Memory B cell (primary cell): ENCODE measurements around the gene SKAP1.

Source experiments
- ATAC-seq: fragments of 150-1000 bp; cut with Tn5 transposase; 2 replicates; pipeline ENCODE4 v1.10.0; 2021; ENCODE audit warnings: low read depth, mild to moderate bottlenecking, moderate library complexity
- DNase-seq, 2 donors: peaks; one replicate each; pipeline ENCODE4 v3.0.0; 2022; ENCODE audit warnings: low spot score in 2 of 2
- H3K27ac Mint-ChIP-seq: one replicate; pipeline ENCODE4 v1.8.0; 2022; ENCODE audit warnings: mild to moderate bottlenecking, moderate library complexity, mixed read lengths
- H3K27me3 Mint-ChIP-seq: one replicate; pipeline ENCODE4 v1.8.0; 2022; ENCODE audit warnings: mixed read lengths
- H3K36me3 Mint-ChIP-seq: one replicate; pipeline ENCODE4 v1.8.0; 2022; ENCODE audit warnings: mild to moderate bottlenecking, mixed read lengths
- H3K4me1 Mint-ChIP-seq: one replicate; pipeline ENCODE4 v1.8.0; 2022; ENCODE audit warnings: mixed read lengths
- H3K4me3 Mint-ChIP-seq: one replicate; pipeline ENCODE4 v1.8.0; 2022; ENCODE audit warnings: mild to moderate bottlenecking, moderate library complexity, mixed read lengths
- H3K9me3 Mint-ChIP-seq: one replicate; pipeline ENCODE4 v1.8.0; 2022; ENCODE audit warnings: mixed read lengths

SKAP1 gene

DNA sequence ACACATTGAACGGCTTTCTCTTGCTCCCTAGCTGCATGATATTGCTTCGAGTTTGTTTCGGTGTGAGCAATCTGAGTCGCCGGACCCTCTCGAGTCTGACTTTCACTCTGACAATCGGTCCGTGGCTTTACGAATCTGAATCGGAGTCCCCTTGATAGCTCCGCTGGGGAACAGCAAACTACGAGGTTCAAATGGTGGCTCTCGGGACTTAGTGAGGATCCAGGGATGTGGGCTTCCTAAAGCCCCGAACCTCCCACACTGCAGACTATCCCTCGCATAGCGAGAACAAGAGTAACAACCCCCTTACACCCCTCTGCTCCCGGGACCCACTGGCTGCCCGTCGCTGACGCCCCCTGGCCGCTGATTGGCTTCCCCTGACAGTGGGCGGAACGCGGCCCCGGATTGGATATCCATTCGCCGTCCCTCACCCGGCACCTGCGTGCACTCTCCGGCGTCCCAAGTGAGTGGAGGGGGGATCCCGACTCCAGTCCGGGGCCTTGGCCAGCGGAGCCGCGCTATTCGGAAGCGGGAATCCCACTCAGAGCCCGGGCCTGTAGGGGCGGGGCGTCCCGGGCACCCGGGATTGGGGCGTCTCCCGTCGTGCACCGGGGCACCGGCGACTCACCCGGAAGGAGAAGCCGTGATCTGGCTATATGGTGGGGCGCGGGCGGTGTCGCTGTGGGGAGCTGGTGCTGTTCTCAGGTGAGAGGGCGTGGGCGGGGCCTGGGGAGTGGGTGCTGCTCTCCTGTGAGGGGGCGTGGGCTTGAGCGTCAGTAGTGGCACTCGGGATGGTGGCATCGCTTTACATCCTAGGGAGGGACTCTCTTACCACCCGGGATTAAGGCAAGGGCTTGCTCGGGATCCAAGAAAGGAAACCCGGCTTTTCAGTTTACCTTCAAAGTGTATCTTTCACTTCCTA lies 322.6 kb downstream of the SKAP1 start, which contains the start of gene SNX11:
TSS of gene SNX11 (plus strand) at position 630 of the 919 bp plus-strand sequence. CDS start 4,278 bp downstream, outside the sequence.
- Mint-ChIP-seq H3K27ac (peak within 1 kb of the TSS; percentile 96), H3K4me1 (peaks cover 33% of the 10 kb centered on the region), H3K9me3 (no peaks in the 10 kb centered on the region), H3K36me3 (peaks cover 3% of the 10 kb centered on the region), H3K27me3 (no peaks in the 10 kb centered on the region), H3K4me3 (peak within 1 kb of the TSS; percentile 95)
- ATAC-seq (peak; percentile 75), DNase-seq (peak; percentile 89 to 93)

DNA sequence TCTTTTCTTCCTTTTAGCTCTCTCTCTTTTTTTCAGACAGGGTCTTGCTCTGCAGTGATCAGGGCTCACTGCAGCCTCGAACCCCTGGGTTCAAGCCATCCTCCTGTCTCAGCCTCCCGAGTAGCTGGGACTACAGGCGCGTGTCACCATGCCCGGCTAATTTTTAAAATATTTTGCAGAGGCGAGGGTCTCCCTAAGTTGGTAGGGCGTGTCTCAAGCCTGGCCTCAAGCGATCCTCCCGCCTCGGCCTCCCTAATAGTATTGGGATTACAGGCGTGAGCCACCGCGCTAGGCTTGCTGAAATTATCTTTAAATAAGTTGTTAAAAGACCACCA lies 323.2 kb downstream of the SKAP1 start:
- peak overlapping the region; percentile 96 for H3K27ac Mint-ChIP-seq
- H3K36me3 Mint-ChIP-seq = no peaks in the 10 kb centered on the region
- DNase-seq (no peak), ATAC-seq (no peak)
- H3K27me3 Mint-ChIP-seq = no peaks in the 10 kb centered on the region
- no peaks in the 10 kb centered on the region for H3K9me3 Mint-ChIP-seq
- peaks cover 32% of the 10 kb centered on the region for H3K4me1 Mint-ChIP-seq
- peak overlapping the region; percentile 95 for H3K4me3 Mint-ChIP-seq

DNA sequence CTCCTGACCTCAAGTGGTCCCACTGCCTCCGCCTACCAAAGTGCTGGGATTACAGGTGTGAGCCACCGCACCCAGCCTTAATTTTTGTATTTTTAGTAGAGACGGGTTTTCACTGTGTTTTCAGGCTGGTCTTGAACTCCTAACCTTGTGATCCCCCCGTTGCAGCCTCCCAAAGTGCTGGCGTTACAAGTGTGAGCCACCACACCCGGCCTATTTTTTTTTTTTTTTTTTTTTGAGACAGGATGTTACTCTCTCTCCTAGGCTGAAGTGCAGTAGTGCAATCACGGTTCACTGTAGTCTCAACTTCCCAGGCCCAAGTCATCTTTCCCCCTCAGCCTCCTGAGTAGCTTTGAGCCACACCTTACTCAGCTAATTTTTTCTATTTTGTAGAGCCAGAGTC lies 325.6 kb downstream of the SKAP1 start:
- DNase-seq (no peak), ATAC-seq (no peak)
- no peak overlapping the region for H3K27ac Mint-ChIP-seq
- no peaks in the 10 kb centered on the region for H3K9me3 Mint-ChIP-seq
- H3K36me3 Mint-ChIP-seq = peaks cover 2% of the 10 kb centered on the region
- no peak overlapping the region for H3K4me3 Mint-ChIP-seq
- peaks cover 22% of the 10 kb centered on the region for H3K4me1 Mint-ChIP-seq
- H3K27me3 Mint-ChIP-seq = no peaks in the 10 kb centered on the region

DNA sequence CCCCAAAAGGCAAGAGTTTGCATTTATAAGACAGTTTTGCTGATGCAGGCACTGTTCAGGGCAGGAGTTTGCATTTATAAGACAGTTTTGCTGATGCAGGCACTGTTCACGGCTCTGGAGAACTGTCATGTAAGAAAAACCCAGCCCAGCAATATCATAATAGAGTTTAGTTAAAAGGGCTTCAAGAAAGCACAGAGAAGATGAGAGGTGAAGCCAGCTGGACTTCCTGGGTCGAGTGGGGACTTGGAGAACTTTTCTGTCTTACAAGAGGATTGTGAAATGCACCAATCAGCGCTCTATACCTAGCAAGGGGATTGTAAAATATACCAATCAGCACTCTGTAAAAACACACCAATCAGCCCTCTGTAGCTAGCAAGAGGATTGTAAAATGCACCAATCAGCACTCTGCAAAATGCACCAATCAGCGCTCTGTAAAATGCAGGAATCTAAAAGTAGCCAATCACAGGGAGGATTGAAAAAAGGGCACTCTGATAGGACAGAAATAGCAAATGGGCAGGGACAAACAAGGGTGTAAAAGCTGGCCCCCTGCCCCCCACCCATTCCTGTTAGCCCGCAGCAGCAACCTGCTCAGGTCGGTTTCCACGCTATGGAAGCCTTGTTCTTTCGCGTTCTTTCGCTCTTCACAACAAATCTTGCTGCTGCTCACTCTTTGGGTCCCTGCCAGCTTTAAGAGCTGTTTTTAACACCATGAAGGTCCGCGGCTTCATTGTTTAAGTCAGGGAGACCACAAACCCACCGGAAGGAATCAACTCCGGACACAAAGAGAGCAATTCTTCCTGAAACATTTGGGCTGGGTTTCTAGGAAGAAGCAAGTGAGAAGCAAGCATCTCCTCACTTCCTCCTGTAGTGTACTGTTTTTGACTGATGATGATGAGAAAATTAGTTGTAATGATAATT lies 327.0 kb downstream of the SKAP1 start:
- Mint-ChIP-seq H3K4me1 (peaks cover 17% of the 10 kb centered on the region), H3K4me3 (no peak overlapping the region), H3K9me3 (no peaks in the 10 kb centered on the region), H3K36me3 (peaks cover 2% of the 10 kb centered on the region), H3K27me3 (no peaks in the 10 kb centered on the region), H3K27ac (peak overlapping the region; percentile 82)
- DNase-seq (no peak), ATAC-seq (no peak)

DNA sequence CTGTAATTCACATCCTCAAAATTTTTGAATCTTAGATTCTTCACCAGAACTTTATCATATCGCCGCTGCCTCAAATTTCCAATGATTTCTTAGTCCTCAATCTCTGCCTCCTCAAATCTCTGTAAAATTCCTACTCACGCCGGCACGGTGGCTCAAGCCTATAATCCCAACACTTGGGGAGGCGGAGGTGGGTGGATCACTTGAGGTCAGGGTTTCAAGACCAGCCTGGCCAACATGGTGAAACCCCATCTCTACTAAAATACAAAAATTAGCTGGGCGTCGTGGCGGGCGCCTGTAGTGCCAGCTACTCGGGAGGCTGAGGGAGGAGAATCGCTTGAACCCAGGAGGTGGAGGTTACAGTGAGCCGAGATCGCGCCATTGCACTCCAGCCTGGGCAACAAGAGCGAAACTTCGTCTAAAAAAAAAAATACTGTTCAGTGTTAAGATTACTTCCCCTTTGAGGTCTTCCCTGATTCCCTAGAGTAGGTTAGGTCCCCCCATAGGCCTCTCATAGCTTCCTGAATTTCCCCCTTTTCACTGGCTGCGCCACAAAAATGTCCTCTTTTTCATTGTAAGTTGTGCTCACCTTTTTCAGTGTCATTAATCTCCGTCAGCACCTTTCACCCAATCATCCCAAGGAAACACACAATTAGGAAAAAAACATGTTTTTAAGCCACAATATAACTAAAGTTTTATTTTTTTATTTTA lies 327.8 kb downstream of the SKAP1 start:
- H3K27me3 Mint-ChIP-seq = no peaks in the 10 kb centered on the region
- peaks cover 15% of the 10 kb centered on the region for H3K4me1 Mint-ChIP-seq

DNA sequence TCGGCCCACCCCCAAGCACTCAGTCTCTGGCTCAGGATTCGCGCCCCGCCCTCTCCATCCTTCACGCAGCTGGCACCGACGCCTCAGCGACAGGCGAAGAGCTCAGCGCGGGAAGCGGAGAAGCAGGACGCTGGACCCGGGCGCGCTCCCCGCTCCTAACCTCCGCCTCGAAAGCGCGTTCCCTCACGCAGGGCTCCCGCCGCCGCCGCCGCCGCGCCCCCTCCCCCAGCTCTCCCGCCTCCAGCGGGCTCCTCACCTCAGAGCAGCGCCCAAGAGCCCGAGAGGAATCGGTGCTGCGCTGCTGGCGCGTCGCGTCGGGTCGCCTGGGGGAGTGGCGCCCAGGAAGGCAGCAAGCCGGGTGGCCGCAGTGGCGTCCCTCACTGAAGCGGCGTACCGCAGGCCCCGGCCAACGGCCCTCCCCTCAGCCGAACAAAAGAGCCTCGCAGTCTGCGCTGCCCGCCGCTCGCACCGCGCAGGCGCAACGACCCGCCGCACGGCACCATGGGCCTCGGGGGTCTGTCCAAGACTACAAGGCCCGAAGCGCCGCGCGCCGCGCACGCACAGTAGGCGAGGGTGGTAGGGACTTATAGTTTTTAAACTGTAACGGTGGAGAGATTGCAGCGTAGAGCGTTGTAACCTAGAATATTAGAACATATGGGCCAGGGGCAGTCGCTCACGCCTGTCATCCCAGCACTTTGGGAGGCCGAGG lies 328.8 kb downstream of the SKAP1 start, which contains the start of gene CBX1:
TSS of gene CBX1 (minus strand) at position 467 of the 709 bp plus-strand sequence. CDS start 24,474 bp downstream, outside the sequence.
- H3K36me3 Mint-ChIP-seq = peaks cover 2% of the 10 kb centered on the region
- H3K27ac Mint-ChIP-seq = peak within 1 kb of the TSS; percentile 82
- no peaks in the 10 kb centered on the region for H3K27me3 Mint-ChIP-seq
- peak; percentile 93 for ATAC-seq
- H3K4me3 Mint-ChIP-seq = peak within 1 kb of the TSS; percentile 85
- H3K4me1 Mint-ChIP-seq = peaks cover 13% of the 10 kb centered on the region
- peak; percentile 87 to 88 for DNase-seq
- no peaks in the 10 kb centered on the region for H3K9me3 Mint-ChIP-seq

More for the DNA sequence above, 327.8 kb downstream of the SKAP1 start:
- Mint-ChIP-seq H3K4me3 (peak overlapping the region; percentile 78), H3K36me3 (peaks cover 2% of the 10 kb centered on the region), H3K27ac (peak overlapping the region; percentile 82), H3K9me3 (no peaks in the 10 kb centered on the region)
- DNase-seq (no peak), ATAC-seq (no peak)

DNA sequence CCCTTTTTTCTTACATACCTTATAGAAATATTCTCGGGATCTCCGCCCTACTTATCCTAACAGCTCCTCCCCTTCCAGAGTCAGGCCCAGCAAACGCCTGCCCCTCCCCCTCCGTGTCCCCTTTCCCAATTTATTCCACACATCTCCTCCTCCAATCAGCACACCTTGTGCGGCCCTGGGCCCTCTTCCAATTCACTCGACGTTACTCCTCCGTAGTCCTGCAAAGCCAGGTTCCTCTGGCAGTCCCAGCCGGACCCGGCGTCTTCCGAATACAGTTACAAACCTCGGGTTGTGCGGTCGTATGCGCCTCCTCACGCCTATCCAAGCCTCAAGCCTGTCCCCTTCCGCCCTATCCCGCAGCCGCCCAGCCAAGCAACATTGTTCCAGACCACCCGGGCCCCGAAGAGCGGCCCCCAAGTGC lies 329.4 kb downstream of the SKAP1 start:
- Mint-ChIP-seq H3K36me3 (peaks cover 2% of the 10 kb centered on the region), H3K9me3 (no peaks in the 10 kb centered on the region), H3K4me3 (peak overlapping the region; percentile 85), H3K27me3 (no peaks in the 10 kb centered on the region), H3K4me1 (peaks cover 13% of the 10 kb centered on the region), H3K27ac (peak overlapping the region; percentile 82)
- DNase-seq = no peak
- no peak for ATAC-seq

DNA sequence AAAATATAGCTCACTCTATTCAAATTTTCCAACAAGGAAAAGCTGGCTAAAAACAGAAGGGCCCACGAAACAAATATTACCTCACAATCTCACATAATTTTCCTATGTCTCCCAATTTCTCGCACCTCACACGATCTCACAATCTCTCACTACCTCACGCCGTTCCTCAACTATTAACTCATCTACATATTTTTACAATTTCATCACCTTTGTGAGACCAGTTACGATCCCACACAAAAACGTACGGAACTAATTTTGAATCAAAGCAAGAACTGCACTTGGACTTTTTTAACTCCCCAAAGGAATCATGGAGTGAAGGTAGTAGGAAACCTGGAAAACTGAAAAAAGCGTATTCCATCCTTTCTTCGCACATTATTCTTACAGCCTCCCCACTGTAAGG lies 329.9 kb downstream of the SKAP1 start:
- Mint-ChIP-seq H3K27ac (peak overlapping the region; percentile 82), H3K4me3 (peak overlapping the region; percentile 85), H3K36me3 (peaks cover 2% of the 10 kb centered on the region), H3K4me1 (peaks cover 13% of the 10 kb centered on the region), H3K27me3 (no peaks in the 10 kb centered on the region), H3K9me3 (no peaks in the 10 kb centered on the region)
- DNase-seq = no peak
- no peak for ATAC-seq

DNA sequence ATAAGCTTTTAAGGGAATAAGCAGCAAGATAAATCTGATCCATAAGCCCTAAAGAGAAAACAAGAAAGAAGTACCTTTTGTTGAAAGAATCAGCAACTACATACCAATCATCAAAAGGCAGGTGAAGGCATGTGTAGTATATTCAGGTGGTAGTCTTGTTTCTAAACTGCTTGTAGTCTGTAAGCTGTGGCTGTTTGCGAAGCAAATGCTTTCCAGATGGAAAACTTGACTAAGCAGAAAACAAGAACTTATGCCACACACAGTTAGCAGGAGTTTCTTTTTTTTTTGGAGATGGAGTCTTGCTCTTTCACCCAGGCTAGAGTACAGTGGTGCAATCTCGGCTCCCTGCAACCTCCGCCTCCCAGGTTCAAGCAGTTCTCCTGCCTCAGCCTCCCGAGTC lies 334.4 kb downstream of the SKAP1 start:
- no peak overlapping the region for H3K4me3 Mint-ChIP-seq
- no peak overlapping the region for H3K27ac Mint-ChIP-seq
- no peak for DNase-seq
- H3K27me3 Mint-ChIP-seq = no peaks in the 10 kb centered on the region
- H3K4me1 Mint-ChIP-seq = peaks cover 7% of the 10 kb centered on the region
- H3K36me3 Mint-ChIP-seq = peaks cover 3% of the 10 kb centered on the region
- no peaks in the 10 kb centered on the region for H3K9me3 Mint-ChIP-seq
- ATAC-seq = no peak

DNA sequence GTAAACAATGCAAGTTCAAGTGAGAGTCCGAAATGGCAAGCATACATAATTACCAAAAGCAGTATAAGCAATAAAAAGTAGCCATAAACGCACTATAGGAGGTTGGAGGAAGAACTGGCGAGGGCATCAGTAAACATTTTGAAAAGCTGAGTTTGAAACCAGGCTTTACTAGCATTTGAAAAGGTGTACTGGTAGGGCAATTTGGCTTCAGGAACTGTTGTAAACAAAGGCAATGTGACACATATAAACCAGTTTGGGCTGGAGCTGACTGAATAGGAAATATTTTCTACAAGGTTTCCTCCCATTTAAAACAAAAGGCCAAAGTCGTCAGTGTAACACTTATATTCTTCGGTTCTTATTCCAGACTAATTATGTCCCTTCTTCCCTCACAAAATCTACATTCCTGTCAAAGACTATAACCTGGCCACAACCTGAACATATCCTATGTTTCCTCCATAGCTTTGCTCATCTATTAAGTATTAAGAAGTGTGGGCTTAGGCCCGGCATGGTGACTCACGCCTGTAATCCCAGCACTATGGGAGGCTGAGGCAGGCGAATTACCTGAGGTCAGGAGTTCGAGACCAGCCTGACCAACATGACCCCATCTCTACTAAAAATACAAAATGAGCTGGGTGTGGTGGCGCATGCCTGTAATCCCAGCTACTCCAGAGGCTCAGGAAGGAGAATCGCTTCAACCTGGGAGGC lies 336.5 kb downstream of the SKAP1 start:
- Mint-ChIP-seq H3K4me3 (no peak overlapping the region), H3K9me3 (no peaks in the 10 kb centered on the region), H3K27ac (no peak overlapping the region), H3K27me3 (no peaks in the 10 kb centered on the region), H3K4me1 (peaks cover 8% of the 10 kb centered on the region), H3K36me3 (peaks cover 6% of the 10 kb centered on the region)
- ATAC-seq (no peak), DNase-seq (no peak)

DNA sequence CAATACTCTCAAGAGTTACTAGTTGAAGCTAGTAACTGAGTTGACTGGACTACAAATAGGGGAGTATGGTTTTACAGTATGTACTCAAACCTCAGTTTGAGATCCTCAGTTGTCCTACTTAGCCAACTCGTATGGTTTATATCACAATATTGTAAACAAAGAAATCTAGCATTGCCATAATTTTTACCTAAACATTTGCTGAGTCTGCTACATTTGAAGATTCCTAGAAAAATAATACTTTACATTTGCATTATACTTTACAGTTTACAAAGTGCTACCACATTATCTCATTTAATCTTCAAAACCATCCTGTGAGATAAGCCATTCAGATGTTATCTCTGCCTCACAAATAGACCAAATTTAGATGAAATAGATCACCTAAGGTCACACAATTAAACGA lies 345.1 kb downstream of the SKAP1 start:
- Mint-ChIP-seq H3K4me1 (peaks cover 3% of the 10 kb centered on the region), H3K36me3 (peaks cover 4% of the 10 kb centered on the region), H3K27me3 (no peaks in the 10 kb centered on the region), H3K4me3 (no peak overlapping the region), H3K9me3 (no peaks in the 10 kb centered on the region), H3K27ac (no peak overlapping the region)
- ATAC-seq = no peak
- no peak for DNase-seq
